Liver (tissue), 9 donors: ENCODE results near the gene PCID2. TPM values are rescaled to one million over a fixed set of nuclear protein-coding genes. Genes with fewer than 3 reads are reported as not detected.

Source experiments
- DNase-seq: peaks from one replicate; pipeline ENCODE4 v3.0.0-alpha.2; 2017; ENCODE audit warnings: low spot score
- H3K27ac ChIP-seq, 2 donors: one replicate each; pipeline ENCODE4 v1.7.0; 2013; ENCODE audit warnings: inconsistent platforms in 2 of 2, low read length in 2 of 2, control low read depth in 1 of 2, low read depth in 1 of 2, mild to moderate bottlenecking in 1 of 2
- H3K27me3 ChIP-seq, 4 donors: one replicate each; pipeline versions ENCODE4 v1.6.1 to v1.7.0; 2013; ENCODE audit warnings: low read length in 3 of 4, inconsistent platforms in 1 of 4, mild to moderate bottlenecking in 1 of 4, moderate library complexity in 1 of 4; ENCODE audit not compliant: control insufficient read depth in 4 of 4, insufficient read depth in 4 of 4
- H3K36me3 ChIP-seq, 4 donors: one replicate each; pipeline versions ENCODE4 v1.6.1 to v1.7.0; 2013; ENCODE audit warnings: low read length in 3 of 4, mild to moderate bottlenecking in 3 of 4, low read depth in 1 of 4, moderate library complexity in 1 of 4; ENCODE audit not compliant: control insufficient read depth in 4 of 4, insufficient read depth in 3 of 4
- H3K4me1 ChIP-seq, 4 donors: one replicate each; pipeline versions ENCODE4 v1.6.1 to v1.7.0; 2013; ENCODE audit warnings: low read length in 3 of 4, mild to moderate bottlenecking in 3 of 4, moderate library complexity in 1 of 4; ENCODE audit not compliant: control insufficient read depth in 4 of 4, insufficient read depth in 4 of 4
- H3K4me3 ChIP-seq, 3 donors: one replicate each; pipeline versions ENCODE4 v1.6.1 to v1.7.0; 2013; ENCODE audit warnings: low read length in 3 of 3, control low read depth in 1 of 3, low read depth in 1 of 3, mild to moderate bottlenecking in 1 of 3
- H3K9ac ChIP-seq, 2 donors: one replicate each; pipeline ENCODE4 v1.7.0; 2013; ENCODE audit warnings: low read length in 2 of 2, mild to moderate bottlenecking in 2 of 2, moderate library complexity in 2 of 2, control low read depth in 1 of 2, low read depth in 1 of 2
- H3K9me3 ChIP-seq, 4 donors: one replicate each; pipeline versions ENCODE4 v1.6.1 to v1.7.0; 2013; ENCODE audit warnings: low read length in 3 of 4; ENCODE audit not compliant: control insufficient read depth in 4 of 4
- ATF3 ChIP-seq: IDR thresholded peaks from 2 replicates; pipeline ENCODE4 v1.6.1; 2016; ENCODE audit warnings: antibody characterized with exemption
- CTCF ChIP-seq: fragments of 150-350 bp; IDR thresholded peaks from 2 replicates; pipeline ENCODE4 v1.5.1; 2017; ENCODE audit warnings: improper control_type of control experiment, low read depth, low read length; ENCODE audit not compliant: missing input control
- EGR1 ChIP-seq, 2 donors: IDR thresholded peaks; 2 replicates each; pipeline ENCODE4 v1.6.1; 2016 to 2018; ENCODE audit warnings: antibody characterized with exemption in 2 of 2, low read depth in 2 of 2
- FOXA1 ChIP-seq: IDR thresholded peaks from 2 replicates; pipeline ENCODE4 v1.6.1; 2016; ENCODE audit warnings: antibody characterized with exemption
- FOXA2 ChIP-seq: IDR thresholded peaks from 2 replicates; pipeline ENCODE4 v1.6.1; 2016; ENCODE audit warnings: antibody characterized with exemption
- GABPA ChIP-seq, 2 donors: IDR thresholded peaks in 1 of 2; conservative IDR thresholded peaks in 1 of 2; 2 replicates each; pipeline ENCODE4 v1.6.1; 2016; ENCODE audit warnings: antibody characterized with exemption in 2 of 2, mild to moderate bottlenecking in 1 of 2, moderate library complexity in 1 of 2
- HNF4A ChIP-seq, 2 donors: conservative IDR thresholded peaks; 2 replicates each; pipeline ENCODE4 v1.6.1; 2016; ENCODE audit warnings: antibody characterized with exemption in 2 of 2, mild to moderate bottlenecking in 2 of 2
- HNF4G ChIP-seq: IDR thresholded peaks from 2 replicates; pipeline ENCODE4 v1.6.1; 2016; ENCODE audit warnings: antibody characterized with exemption
- JUND ChIP-seq, 2 donors: IDR thresholded peaks; 2 replicates each; pipeline ENCODE4 v1.6.1; 2016; ENCODE audit warnings: antibody characterized with exemption in 2 of 2
- MAX ChIP-seq: IDR thresholded peaks from 2 replicates; pipeline ENCODE4 v1.6.1; 2016; ENCODE audit warnings: antibody characterized with exemption
- NR2F2 ChIP-seq: IDR thresholded peaks from 2 replicates; pipeline ENCODE4 v1.6.1; 2016; ENCODE audit warnings: antibody characterized with exemption
- RAD21 ChIP-seq, 2 donors: IDR thresholded peaks; 2 replicates each; pipeline ENCODE4 v1.6.1; 2016; ENCODE audit warnings: antibody characterized with exemption in 2 of 2, mild to moderate bottlenecking in 2 of 2
- REST ChIP-seq: IDR thresholded peaks from 2 replicates; pipeline ENCODE4 v1.6.1; 2016; ENCODE audit warnings: antibody characterized with exemption, mild to moderate bottlenecking
- RXRA ChIP-seq, 2 donors: IDR thresholded peaks; 2 replicates each; pipeline ENCODE4 v1.6.1; 2017 to 2018; ENCODE audit warnings: antibody characterized with exemption in 2 of 2, mild to moderate bottlenecking in 1 of 2
- SP1 ChIP-seq: IDR thresholded peaks from 2 replicates; pipeline ENCODE4 v1.6.1; 2018; ENCODE audit warnings: antibody characterized with exemption, mild to moderate bottlenecking
- TAF1 ChIP-seq: conservative IDR thresholded peaks from 2 replicates; pipeline ENCODE4 v1.6.1; 2016; ENCODE audit warnings: antibody characterized with exemption, mild to moderate bottlenecking
- YY1 ChIP-seq: IDR thresholded peaks from 2 replicates; pipeline ENCODE4 v1.6.1; 2016; ENCODE audit warnings: antibody characterized with exemption, mild to moderate bottlenecking
- ZBTB33 ChIP-seq: IDR thresholded peaks from 2 replicates; pipeline ENCODE4 v1.6.1; 2016; ENCODE audit warnings: antibody characterized with exemption
- WGBS: extraction: QIAGEN DNeasy Blood & Tissue Kit; methylation state at CpG from one replicate; pipeline ENCODE4 v1.1.7; 2013; 5-methylcytosine and 5-hydroxymethylcytosine counted together
- polyA plus RNA-seq, 2 donors: library from polyadenylated mRNA; stranded (reverse) in 1 of 2; unstranded in 1 of 2; fragments of 200-250 nt in 1 of 2; fragments of >200 nt in 1 of 2; fragmentation: Nextera tagmentation in 1 of 2; extraction: Ambion mirVana in 1 of 2; gene quantifications; one replicate each; pipeline versions ENCODE4 v1.2.1 to v1.2.3, GENCODE V29; 2013 to 2015
- total RNA-seq, 2 donors: library from RNA; depleted of rRNA; stranded (reverse); fragments of >200 nt; gene quantifications; one replicate each; pipeline ENCODE4 v1.2.3, GENCODE V29; 2014
- donor health status: healthy.
- donor health status: healthy.
- donor health status: healthy.
- donor health status: healthy.
- donor health status: healthy.

PCID2 gene
- total and polyA plus RNA-seq, 4 donors = 13.8 to 39.1 (median 22.7) TPM

- Histone ChIP-seq H3K9me3 (no peaks in the 10 kb centered on the region), H3K27ac (no peak overlapping the region), H3K27me3 (no peaks in the 10 kb centered on the region), H3K36me3 (peaks cover 13 to 54% (median 36%) of the 10 kb centered on the region in 4 donors), H3K9ac (no peak overlapping the region), H3K4me1 (peaks cover 0 to 5% (median 0%) of the 10 kb centered on the region in 4 donors), H3K4me3 (no peak overlapping the region)
- WGBS = 45% methylated on average over 14 of the region's 14 CpGs
- TF ChIP-seq SP1 (peak; percentile 54), HNF4A (conservative IDR thresholded peaks at IDR 0.05) (peak; percentile 74 to 78), YY1 (peak; percentile 23), FOXA1 (peak; percentile 6), GABPA (IDR thresholded peaks at IDR 0.05 in 1 of 2, conservative IDR thresholded peaks at IDR 0.05 in 1 of 2) (no peak), NR2F2 (no peak), MAX (peak; percentile 21), HNF4G (peak; percentile 10), ZBTB33 (peak; percentile 22), ATF3 (no peak), RXRA (IDR thresholded peaks at IDR 0.05) (peak in 1 of 2 donors; percentile 38), REST (no peak), RAD21 (IDR thresholded peaks at IDR 0.05) (peak; percentile 4 to 13), FOXA2 (no peak), EGR1 (IDR thresholded peaks at IDR 0.05; ENCODE audit: low read depth in 2 of 2) (no peak), JUND (IDR thresholded peaks at IDR 0.05) (no peak), CTCF (no peak), TAF1 (no peak)
- DNase-seq = no peak
Observed at GRCh38 chr13:113183450-113184129, 24.9 kb downstream of the PCID2 start.
